Measurements from ENCODE around the gene MAPK12.

Gene MAPK12

GRCh38 chr22:50299785-50300619 is 38.5 kb upstream of the MAPK12 start:
- DNase-seq: peak in 2 of 51 donors; percentile 5 to 16

- peak in 9 of 51 donors; percentile 19 to 39 (median 25) for DNase-seq
Measured at GRCh38 chr22:50298937-50299784, 37.7 kb upstream of the MAPK12 start.

- DNase-seq: no peak
Measured at GRCh38 chr22:50298266-50298637, 36.8 kb upstream of the MAPK12 start.

GRCh38 chr22:50297510-50298265 is 36.2 kb upstream of the MAPK12 start:
- no peak for DNase-seq

- no peak for DNase-seq
Measured at GRCh38 chr22:50296658-50297490, 35.4 kb upstream of the MAPK12 start.

- no peak for DNase-seq
Measured at GRCh38 chr22:50294319-50294656, 32.8 kb upstream of the MAPK12 start.

- peak in 20 of 51 donors; percentile 28 to 74 (median 50) for DNase-seq
Measured at GRCh38 chr22:50293441-50294318, 32.2 kb upstream of the MAPK12 start.

- peak in 2 of 51 donors; percentile 37 to 68 for DNase-seq
Measured at GRCh38 chr22:50292643-50293440, 31.4 kb upstream of the MAPK12 start.

GRCh38 chr22:50289942-50290630 is 28.6 kb upstream of the MAPK12 start:
- DNase-seq: no peak

- DNase-seq: no peak
Measured at GRCh38 chr22:50289151-50289941, 27.9 kb upstream of the MAPK12 start.

GRCh38 chr22:50287731-50288130 is 26.2 kb upstream of the MAPK12 start:
- DNase-seq: no peak

- DNase-seq: no peak
Measured at GRCh38 chr22:50286701-50287318, 25.3 kb upstream of the MAPK12 start.

GRCh38 chr22:50286275-50286674 is 24.8 kb upstream of the MAPK12 start:
- no peak for DNase-seq

- no peak for DNase-seq
Measured at GRCh38 chr22:50285568-50286229, 24.2 kb upstream of the MAPK12 start.

GRCh38 chr22:50284479-50284878 is 23.0 kb upstream of the MAPK12 start:
- no peak for DNase-seq

GRCh38 chr22:50283821-50284220 is 22.3 kb upstream of the MAPK12 start:
- DNase-seq: no peak
